Measurements from ENCODE around the gene PPP1R7. TPM values are rescaled to one million over a fixed set of nuclear protein-coding genes. Genes with fewer than 3 reads are reported as not detected.

Gene PPP1R7
- polyA plus RNA-seq, 3 donors: 85.1 to 87.5 (median 86.1) TPM

DNA sequence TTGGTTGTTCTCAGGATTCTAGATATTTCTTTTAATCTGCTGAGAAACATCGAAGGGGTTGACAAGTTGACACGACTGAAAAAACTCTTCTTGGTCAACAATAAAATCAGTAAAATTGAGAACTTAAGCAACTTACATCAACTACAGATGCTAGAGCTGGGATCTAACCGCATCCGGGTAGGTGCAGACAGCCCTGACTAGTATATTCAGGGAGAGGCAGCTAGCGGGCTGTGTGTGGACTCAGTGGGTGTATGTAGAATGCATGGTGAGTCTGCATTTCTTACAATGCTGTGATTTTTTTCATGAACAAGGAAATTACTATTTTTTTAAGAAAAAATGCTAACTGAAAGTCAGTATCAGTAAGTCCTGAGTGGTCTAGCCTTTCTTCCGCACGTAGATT, 10.1 kb downstream of the PPP1R7 start:
- DNase-seq (ENCODE audit: low read depth in 3 of 3, low spot score in 2 of 3): no peak

DNA sequence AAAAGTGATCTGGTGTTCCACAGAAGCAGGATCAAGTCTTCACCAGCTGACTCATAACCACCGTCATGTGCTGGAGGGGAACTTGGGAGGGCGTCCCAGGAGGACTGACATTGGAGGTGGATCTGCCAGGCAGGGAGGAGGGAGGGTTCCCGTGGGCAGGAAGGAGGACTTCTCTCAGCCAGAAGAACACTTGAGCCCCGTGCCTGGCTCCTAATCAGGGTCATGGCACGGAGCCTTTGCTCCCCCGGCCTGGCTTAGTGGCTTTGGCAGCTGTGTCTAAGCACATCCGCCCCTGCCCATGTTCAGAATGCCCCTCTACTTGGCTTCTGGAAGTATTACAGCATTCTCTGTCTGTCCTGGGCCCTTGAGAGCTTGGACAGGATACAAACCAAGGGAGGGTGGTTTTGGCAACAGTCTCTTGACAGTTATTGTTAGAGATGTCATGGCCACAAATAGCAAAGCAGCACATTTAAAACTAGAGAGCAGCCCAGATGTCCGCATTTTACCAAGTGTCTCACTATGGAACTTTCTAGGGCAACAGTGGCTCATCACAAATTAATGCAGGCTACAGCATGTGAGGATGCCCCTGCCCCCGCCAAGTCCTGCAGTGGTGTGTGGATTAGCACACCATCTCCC, 11.5 kb downstream of the PPP1R7 start:
- no peak for DNase-seq (ENCODE audit: low read depth in 3 of 3, low spot score in 2 of 3)

DNA sequence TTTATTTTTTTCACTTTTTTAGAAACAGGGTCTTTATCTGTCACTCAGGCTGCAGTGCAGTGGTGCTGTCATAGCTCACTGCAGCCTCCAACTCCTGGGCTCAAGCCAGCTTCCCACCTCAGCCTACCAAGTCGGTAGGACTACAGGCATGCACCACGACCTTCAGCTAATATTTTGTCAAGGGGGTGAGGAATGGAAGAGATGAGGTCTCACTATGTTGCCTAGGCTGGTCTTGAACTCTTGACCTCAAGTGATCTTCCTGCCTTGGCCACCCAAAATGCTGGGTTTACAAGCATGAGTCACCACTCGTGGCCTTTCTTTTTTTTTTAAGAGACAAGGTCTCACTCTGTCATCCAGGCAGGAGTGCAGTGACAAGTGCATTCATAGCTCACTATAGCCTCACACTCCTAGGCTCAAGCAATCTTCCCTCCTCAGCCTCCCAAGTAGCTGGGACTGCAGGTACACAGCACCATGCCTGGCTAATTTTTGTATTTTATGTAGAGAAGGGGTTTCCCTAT, 13.4 kb downstream of the PPP1R7 start:
- DNase-seq (ENCODE audit: low read depth in 3 of 3, low spot score in 2 of 3): no peak

DNA sequence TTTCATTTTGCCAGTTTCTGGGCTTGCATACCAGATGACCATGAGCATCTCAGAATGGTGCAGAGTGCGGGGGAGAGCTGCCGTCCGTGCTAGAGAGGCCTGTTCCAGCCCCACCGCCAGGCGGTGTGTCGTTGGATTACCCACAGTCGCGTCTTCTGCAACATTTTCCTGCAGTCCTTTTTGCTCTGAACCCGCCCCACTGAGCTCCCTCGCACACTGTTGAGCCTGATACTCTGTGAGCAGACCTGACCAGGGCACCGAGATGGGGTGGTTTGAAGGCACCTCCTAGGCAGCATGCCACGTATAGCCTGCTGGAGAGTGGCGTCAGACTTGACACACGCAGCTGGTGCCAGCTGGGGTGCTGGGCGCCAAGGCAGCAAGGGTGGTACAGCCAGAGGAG, 18.1 kb downstream of the PPP1R7 start:
- no peak for DNase-seq (ENCODE audit: low read depth in 3 of 3, low spot score in 2 of 3)

DNA sequence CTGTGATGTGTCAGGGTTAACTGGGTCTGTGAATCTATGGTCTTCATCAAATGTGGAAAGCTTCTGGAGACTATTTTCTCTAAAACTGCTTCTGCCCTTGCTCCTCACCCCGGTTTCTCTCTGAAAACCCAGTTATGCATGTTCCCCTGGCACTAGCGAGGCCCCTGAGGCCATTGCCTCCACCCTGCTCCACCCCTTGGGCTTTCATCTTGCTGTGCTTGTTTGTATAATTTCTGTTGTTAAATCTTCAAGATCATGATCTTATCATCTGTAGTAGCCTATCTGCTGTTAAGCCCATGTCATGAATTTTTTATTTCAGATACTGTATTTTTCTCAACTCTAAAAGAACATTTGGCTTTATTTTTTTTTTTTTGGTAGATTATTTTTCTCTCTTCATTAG, 23.3 kb downstream of the PPP1R7 start:
- no peak for DNase-seq (ENCODE audit: low read depth in 3 of 3, low spot score in 2 of 3)

DNA sequence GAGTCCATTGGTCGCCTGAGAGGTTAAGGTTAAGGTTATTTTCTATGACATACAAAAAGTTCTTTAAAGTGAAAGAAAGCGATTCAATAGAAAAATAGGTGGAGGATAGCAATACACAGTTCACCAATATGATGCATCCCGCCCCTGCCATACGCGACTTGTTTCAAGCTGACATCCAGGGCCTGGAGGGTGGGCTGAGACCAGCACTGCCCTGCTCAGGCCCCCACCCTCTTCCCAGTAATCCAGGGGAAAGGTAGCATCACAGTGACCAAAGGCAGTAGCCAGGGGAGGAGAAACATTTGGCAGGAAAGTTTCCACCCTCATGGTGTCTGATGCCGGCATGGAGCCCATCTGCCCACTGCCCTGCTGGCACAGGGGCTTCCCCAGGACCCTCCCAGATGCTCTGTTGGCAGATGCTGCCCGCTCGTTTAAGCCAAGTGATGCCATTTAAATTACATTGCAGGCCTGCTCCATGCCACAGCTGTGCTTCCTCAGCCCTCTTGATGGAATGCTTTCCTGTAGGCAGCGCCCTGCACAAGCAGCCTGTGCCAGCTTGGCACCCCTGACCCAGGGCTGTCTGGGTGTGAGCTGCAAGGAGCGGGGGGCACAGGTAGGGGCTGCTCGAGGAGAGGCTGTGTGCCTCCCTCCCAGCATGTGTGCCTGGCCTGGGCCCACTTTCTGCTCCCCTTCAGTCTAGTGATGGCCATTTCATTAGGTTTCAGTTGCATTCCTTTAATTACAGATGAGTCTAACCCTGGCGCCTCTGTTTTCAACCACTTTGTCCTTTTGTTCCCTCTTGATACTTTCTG, 27.5 kb downstream of the PPP1R7 start:
- DNase-seq (ENCODE audit: low read depth in 3 of 3, low spot score in 2 of 3): no peak

DNA sequence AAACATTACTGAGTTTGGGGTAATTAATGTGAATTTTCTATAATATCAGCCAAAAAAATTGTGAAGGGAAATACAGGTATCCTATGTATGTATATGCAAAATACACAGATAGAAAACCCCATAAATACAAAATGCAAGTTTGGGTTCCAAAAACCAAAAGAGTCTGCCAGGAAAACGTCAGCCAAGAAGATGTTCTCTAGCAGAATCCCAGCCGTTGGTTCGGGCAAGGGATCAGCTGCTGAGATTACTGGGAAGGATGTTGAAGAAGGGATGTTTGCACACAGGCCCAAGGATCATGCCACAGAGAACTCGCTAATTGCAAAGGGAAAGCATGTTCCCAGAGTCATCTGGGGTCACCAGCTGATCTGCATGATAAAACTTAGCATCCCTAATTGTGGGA, 28.7 kb downstream of the PPP1R7 start:
- DNase-seq (ENCODE audit: low read depth in 3 of 3, low spot score in 2 of 3): no peak

DNA sequence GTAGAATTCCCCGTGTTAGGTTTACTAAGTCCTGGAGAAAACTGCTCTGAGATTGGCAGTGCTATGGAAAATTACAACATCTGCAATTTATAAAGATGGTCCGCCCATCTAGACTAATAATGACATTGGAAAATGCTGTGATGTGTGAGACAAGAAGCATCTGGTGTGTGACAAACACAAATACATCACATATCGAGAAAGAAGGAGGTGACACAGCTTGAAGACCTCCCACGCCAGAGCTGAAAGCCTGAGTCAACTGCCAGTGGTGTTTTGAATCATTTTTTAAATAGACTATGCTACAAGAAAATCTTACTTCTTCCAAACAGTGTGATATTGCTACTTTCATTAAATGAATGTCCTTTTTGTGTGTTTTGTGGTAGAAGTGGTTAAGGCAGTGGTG, 29.6 kb downstream of the PPP1R7 start:
- no peak for DNase-seq (ENCODE audit: low read depth in 3 of 3, low spot score in 2 of 3)

DNA sequence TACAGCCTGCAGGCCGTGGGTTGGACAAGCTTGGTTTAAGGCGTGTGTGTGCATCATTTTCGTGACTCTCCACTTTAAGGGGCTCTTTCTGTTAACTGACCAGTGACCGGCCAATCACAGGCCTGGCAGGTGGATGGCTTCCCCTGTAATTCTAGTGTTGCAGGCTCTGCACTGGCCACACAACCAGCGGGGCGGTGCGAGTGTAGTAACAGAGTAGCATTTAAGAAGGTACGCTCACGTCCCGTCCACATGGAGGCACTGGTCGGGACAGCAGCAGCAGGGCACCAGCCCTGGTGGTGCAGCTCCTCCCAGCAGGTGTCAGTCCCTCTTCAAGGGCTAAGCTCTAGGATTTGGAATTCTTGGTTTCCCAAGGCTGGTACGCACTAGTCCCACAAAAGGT, 30.2 kb downstream of the PPP1R7 start:
- no peak for DNase-seq (ENCODE audit: low read depth in 3 of 3, low spot score in 2 of 3)

DNA sequence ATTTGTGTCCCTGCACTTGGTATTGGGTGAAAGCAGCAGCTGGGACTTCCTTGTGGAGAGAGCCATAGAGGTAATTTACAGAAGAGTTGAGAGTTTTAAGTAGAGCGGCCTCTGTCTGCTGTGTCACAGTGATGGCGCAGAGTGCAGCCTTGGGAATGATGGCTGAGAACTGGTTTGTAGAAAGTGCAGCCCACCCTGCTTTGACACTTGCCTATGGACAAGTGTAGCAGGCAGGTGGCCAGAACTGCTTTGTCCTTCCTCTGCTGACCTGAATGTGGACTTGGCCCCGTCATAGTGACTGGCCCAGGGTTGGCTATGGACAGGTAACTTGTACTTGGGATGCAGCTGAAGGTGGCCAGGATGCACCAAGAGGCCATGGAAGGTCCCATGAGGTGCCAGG, 31.9 kb downstream of the PPP1R7 start:
- DNase-seq (ENCODE audit: low read depth in 3 of 3, low spot score in 2 of 3): no peak

DNA sequence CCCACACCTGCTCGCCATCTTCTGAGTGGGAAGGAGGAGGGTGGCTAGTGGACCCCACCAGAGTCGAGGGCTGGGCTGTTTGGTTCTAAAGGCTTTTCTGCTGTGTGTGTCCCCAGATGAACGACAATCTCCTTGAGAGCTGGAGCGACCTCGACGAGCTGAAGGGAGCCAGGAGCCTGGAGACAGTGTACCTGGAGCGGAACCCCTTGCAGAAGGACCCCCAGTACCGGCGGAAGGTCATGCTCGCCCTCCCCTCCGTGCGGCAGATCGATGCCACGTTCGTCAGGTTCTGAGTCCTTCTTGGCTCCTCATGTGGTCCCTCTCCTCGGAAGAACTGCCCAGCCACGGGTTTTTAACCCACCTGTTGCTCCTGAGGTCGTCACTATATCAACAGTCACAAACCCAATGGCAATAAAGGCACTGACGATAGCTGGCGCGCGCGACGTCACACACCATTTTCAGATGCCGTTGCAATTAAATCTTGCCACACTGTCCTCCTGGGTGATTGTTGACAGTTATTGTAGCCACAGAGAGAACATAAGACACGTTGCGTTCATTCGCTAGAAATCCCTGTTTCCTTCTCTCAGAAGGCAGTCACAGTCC, 32.4 kb downstream of the PPP1R7 start:
- DNase-seq (ENCODE audit: low read depth in 3 of 3, low spot score in 2 of 3): no peak

DNA sequence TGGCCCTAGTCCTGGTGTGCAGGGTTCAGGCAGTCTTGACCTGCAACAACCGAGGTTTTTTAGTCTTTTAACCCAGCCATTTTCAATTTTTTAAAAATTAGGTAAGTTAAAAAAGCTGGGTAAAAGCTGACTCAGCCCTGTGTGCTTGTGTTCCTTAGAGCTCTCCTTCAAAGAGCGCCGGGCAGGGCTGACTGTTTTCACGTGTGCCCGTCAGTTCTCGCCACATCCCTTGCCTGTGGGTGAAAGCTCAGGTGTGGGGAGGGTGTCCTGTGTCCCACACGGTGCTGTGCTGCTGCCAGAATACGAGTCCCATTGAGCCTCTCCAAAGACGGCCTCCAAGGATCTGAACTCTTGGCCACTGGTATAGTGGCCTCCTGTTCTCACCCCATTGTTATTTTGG, 33.0 kb downstream of the PPP1R7 start:
- no peak for DNase-seq (ENCODE audit: low read depth in 3 of 3, low spot score in 2 of 3)

DNA sequence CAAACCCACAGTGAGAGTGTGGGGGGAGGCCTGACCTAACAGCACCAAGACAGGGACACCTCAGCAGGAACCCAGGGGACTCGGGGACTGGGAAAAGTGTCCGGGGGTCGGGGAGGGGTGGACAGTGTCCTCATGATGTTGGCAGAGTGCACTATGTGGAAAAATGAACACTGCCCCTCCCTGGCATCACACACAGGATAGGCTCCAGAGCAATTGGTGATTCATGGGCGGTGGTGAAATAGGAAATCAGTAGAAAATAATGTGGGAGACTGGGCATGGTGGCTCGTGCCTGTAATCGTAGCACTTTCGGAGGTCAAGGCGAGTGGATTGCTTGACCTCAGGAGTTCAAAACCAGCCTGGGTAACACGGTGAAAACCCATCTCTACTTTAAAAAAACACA, 34.6 kb downstream of the PPP1R7 start:
- no peak for DNase-seq (ENCODE audit: low read depth in 3 of 3, low spot score in 2 of 3)

DNA sequence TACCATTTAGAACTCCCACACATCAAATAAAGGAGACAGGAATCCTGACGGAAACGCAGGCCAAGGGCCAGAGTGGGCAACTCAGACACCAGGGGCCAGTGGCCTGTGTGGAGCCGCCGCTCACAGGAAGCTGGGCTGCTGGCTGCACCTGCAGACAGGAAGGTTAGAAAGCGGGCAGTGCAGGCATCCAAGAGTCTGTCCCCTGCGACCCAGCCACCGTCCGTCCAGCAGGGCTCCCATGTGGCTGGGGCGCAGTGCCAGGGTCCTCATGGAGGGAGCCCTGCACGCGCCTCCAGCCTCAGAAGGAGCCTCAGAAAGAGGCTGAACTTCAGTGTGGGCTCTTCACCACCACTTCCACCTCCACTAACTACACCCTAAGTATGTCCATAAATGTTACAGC, 35.7 kb downstream of the PPP1R7 start:
- no peak for DNase-seq (ENCODE audit: low read depth in 3 of 3, low spot score in 2 of 3)

DNA sequence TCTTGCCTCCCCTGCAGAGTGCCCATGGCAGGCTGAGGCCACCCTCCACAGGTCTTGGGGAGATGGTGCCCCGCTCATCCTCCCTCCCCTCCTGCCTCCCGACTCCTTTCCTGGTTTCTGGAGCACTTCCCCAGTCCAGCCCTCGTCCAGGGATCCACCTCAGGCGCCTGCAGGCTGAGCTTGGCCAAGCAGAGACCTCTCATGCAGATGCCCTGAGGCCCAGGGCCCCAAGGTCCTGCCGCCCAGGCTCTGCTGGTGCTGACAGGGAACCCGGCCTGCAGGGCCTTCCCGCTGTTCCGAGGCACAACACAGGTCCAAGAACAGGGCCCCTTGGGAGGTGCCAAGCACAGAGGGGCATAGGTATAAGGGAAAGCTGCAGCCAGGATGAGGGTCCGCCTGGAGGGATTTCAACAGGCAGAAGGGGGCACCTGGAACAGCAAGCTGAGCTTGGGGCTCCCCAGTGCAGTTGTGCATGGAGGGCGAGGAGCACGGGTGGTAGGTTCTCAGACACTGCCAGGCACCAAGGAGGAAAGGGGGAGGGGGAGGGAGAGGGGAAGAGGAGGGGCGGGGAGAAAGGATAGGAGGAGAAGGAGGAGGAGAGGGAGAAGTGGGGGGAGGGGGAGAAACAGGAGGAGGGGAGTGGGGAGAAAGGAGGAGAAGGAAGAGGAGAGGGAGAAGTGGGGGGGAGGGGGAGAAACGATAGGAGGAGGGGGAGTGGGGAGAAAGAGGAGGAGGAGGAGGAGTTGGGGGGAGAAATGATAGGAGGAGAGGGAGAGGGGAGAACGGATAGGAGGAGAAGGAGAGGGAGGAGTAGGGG, 37.0 kb downstream of the PPP1R7 start:
- DNase-seq (ENCODE audit: low read depth in 3 of 3, low spot score in 2 of 3): no peak

DNA sequence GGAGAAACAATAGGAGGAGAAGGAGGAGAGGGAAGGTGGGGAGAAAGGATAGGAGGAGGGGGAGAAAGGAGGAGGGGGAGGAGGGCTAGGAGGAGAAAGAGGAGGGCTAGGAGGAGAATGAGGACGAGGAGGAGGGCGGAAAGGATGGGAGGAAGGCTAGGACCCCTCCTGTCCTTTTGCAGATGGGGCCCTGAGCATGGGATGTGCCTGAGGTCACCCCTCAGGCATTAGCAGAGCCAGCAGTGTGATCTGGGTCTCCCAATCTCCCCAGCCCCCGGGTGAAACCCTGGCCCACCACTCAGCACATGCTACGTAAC, 37.6 kb downstream of the PPP1R7 start:
- no peak for DNase-seq (ENCODE audit: low read depth in 3 of 3, low spot score in 2 of 3)

DNA sequence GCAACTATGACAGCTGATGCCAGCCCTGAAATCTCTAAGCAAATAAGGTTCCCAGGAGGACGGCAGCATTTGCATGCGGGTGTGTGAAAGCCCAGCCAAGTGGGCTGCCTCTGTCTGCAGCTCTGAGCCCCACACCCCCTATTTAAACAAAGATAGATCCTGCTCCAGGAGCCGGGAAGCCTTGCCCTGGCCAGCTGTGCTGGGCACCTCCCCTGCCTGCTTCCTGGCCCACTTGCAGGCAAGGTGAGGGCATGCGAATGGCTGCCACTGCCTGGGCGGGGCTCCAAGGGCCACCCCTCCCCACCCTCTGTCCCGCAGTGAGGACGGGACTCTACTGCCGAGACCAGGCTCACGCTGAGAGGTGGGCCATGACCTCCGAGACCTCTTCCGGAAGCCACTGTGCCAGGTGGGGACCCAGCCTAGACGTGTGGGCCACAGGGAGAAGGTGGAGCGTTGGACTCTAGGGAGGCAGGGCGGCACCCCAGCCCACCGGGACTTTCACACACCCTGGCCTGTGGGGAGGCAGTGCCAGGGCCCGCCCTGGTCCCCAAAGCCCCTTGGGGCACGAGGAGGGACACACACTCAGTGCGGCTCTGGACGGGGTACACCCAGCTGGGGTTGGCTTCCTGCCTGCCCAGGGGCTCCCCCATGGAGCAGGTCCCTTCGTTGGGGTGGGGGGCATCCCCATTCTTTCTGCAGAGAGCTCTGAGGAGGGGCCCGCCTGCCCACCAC, 38.3 kb downstream of the PPP1R7 start, which contains the start of gene ANO7:
ANO7 (plus strand) TSS at position 317 of the 732 bp plus-strand sequence. CDS start 1,387 bp downstream, outside the sequence.
- no peak for DNase-seq (ENCODE audit: low read depth in 3 of 3, low spot score in 2 of 3)

DNA sequence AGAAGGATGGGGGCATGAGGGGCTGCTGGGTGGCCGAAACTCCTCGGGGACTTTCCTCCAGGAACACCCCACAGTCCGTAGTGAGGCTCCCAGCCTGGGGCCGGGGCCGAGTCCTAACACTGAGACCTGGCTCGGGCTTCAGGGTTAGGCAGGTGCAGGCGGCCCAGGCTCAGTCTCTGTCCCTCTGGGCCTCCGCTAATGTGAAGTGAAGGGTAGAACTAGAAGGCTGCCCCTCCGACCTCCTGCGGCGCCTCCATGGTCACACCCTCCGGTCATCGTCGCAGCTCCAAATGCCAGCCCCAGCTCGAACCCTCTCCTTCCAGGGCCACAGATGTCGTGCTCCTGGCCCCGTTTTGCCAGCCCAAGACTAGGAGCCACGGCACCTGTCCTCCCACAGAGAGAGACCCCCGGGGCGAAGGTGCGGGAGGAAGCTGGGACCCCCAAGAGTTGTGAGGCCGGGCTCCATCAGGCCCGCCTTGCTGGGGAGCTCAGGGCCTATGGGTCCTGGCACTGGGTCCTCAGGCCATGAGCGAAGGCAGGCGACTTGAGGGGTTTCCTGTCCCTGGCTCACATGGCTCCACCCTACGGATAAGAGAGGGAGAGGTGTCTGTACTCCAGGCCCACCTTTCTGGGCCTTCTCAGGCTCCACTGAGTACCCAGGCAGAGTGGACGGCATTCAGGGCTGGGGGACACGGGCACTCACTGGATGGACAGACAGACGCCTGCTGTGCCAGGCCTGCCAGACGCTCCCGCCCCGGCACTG, 39.0 kb downstream of the PPP1R7 start:
- DNase-seq (ENCODE audit: low read depth in 3 of 3, low spot score in 2 of 3): no peak

DNA sequence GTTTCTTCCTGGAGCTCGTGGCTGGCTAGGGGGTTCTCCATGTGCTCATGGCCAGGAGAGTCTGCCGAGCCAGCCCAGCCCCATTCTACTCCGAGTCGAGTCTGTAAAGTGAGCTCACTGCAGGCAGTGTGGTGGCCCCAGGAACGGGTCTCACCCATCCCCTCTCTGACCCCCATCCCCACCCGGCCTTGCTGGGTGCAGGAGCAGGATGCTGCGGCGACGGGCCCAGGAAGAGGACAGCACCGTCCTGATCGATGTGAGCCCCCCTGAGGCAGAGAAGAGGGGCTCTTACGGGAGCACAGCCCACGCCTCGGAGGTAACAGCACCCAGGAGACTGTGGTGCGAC, 39.6 kb downstream of the PPP1R7 start:
- no peak for DNase-seq (ENCODE audit: low read depth in 3 of 3, low spot score in 2 of 3)
